GM21528 (cell line): Measurements from ENCODE around the gene ANKRD34A.

Source experiments
- ATAC-seq: cut with Tn5 transposase; IDR thresholded peaks from one replicate; pipeline ENCODE4 v1.9.1; 2021; ENCODE audit warnings: mild to moderate bottlenecking, moderate library complexity; ENCODE audit not compliant: unreplicated experiment, low FRiP score

The ANKRD34A gene

DNA sequence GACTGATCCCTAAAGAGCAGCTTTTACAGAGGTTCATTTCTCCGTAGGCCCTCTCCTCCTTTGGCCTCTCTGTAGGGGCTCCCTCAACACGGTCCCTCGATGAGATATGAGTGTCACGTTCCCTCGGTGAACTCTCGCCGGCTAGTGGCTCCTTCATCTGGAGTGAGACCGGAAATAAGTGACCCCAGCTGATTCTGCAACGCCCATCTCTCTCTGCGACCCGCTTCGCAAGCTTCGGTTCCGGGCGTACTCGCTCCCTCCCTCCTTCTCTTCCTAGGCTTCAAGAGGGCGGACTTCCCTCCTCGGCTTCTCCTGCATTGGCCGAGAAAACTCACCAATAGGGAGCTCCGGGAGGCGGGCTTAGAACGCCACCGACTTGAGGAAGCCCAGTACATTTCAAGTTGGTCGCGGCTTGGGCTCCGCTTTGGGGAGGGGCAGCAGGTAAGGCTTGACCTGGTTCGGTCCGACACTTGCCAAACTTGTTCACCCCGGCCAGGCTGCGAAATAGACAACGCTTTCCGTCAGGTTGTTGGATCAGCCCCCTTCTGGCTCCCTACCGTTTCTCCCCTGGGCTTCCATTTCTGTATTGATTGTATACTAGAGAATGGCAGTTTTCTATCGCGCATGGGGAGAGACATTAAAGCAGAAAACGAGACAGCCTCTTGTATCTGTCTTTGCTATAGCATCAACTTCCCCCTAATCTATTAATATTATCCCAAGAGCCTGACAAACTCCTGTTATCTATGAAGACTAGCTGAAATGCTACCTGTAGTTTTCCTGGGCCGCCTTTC, at the start of gene ANKRD34A, which contains the start of gene POLR3GL:
Gene ANKRD34A, minus strand, starts transcription at position 248 of the 791 bp plus-strand sequence. CDS start 2,816 bp downstream, outside the sequence.
Gene POLR3GL, plus strand, starts transcription at position 363 of the 791 bp plus-strand sequence. CDS start 10,176 bp downstream, outside the sequence.
- ATAC-seq: peak; percentile 82

DNA sequence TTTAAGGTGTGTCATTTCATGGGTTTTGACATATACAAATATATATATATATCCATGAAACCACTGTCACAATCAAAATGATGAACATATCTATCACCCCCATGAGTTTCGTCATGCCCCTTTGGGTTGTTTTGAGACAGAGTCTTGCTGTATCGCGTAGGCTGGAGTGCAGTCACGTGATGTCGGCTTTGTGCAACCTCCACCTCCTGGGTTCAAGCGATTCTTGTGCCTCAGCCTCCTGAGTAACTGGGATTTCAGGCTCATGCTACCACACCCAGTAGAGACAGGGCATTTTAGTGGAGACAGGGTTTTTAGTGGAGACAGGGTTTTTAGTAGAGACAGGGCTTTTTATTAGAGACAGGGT, 49.2 kb upstream of the ANKRD34A start:
- no peak for ATAC-seq

DNA sequence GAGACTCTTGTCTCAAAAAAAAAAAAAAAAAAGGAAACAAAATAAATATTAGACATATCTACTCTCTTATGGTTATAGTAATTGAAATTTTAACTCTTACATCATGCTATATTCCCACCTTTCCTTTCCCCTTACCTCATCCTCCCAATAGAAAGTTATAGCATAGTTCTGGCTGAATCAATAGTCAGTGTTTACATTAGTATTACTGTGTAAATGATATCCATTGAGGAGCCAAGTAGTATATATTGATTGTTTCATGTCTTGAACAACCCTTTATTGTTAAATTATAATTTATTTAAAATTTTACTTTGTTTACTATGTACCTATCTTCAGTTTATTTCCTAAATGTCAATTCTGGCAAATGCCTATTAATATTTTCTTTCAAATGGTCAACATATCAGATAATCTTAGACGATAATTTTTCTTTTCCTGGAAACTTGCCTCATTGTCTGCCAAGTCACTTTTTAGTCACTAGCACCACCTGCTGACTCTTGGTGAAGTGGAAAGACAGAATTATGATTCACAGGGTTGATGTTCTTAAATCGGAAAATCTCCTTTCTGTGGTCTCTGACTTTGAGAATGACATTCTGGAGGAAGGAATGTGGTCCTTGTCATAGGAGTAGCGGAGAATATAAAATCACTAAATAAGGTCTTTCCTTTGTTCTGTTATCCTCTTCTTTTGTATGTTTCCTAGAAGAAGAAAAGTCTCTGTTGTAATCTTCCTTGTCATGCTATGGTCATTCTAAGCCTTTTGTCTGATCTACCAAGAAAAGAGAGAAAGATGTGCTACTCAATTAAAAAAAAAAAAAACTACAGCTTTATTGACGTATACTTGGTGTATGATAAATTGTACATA, 48.6 kb upstream of the ANKRD34A start:
- ATAC-seq: no peak

DNA sequence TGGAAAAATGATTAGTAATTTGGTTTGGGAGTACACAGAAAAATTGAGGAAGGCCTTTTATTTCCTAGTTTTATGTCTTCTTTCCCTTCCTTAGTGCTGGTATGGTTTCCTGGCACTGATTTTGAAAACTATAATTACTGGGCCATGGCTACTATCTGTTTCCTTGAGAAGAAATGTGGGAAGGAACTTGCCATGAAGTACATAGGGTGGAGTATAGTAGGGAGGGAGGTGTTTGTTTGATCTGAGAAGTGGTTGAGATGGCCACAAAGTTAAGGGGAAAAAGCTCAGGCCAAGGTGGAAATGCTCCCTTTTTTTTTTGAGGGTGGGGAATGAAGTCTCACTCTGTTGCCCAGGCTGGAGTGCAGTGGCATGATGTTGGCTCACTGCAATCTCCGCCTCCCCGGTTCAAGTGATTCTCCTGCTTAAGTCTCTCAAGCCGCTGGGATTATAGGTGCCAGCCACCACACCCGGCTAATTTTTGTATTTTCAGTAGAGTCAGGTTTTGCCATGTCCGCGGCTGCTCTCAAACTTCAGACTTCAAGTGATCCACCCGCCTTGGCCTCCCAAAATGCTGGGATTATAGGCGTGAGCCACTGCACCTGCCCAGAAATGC, 45.9 kb upstream of the ANKRD34A start:
- ATAC-seq: no peak

DNA sequence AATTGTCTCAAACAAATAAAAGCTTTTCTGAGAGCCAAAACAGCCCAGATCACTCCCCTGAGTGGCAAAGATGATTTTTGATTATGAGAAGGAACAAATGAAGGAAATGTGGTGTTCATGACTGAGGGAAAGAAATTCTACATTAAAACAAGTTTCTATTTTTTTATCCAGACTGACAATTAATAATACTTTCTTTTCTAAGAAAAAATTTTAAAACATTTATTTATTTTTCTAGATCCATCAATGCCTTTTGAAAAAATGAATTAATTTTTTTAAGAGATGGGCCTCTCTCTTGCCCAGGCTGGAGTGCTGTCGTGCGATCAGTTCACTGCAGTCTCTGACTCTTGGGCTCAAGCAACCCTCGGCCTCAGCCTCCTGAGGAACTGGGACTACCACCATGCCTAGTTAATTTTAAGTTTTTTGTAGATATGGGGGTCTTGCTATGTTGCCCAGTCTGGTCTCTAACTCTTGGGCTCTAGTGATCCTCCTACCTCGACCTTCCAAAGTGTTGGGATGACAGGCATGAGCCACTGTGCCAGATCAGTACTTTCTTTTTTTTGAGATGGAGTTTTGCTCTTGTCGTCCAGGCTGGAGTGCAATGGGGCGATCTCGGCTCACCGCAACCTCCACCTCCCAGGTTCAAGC, 43.2 kb upstream of the ANKRD34A start:
- no peak for ATAC-seq

DNA sequence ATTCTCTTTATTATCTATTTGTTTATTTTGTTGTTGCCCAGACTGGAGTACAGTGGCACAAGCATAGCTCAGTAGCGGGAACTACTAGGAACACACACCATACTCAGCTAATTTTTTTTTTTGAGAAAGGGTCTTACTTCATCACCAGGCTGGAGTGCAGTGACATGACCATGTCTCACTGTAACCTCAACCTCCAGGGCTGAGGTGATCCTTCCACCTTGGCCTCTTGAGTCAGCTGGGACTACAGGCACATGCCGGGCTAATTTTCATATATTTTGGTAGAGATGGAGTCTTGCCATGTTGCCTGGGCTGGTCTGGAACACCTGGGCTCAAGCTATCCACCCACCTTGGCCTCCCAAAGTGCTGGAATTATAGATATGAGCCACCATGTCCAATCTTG, 37.3 kb upstream of the ANKRD34A start:
- no peak for ATAC-seq

DNA sequence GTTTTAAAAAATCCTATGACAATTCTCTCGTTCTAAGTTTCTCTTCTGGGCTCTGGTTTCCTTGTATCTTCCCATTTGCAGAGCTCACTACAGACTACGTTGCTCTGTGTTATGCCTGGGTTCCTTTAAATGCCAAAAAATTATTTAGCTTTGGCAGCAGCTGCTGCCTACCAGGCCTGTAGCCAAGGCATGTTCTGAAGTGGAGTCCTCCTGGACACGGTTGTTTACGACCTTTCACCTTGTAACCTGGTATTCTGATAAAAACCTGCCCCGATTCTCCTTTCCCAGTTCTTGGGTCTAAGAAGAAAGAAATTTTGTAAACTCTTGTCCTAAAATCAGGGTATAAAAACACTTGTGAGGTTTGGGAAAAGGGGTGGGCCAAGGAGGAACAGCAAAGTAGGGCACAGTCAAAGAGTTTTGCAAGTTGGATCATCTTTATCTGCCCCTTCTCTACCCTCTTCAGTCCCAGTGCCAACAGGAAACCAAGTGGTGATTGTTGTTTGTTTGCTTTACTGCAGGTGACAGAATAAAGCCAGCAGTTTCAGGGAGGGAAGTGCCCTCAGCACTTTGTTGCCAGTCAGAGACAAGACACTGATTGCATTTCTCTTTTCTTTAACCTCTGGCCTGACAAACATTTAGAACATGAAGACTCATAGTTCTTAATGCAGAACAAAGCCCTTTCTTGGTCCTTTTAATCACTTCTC, 35.1 kb upstream of the ANKRD34A start:
- ATAC-seq: no peak

DNA sequence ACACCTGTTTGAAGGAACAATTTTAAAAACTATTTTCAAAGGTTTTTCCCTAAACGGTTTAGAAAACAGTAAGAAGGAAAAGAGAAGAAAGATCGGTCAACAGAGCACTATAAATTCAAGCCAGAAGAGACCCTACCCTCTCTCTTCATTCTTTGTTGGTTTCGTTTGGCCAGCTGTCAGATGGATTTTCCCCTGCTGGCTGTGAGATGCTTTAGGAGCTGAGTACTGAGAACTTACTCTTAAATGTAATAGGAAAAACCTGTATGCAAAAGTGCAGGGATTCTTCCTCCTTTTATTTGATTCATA, 33.3 kb upstream of the ANKRD34A start:
- ATAC-seq: no peak

DNA sequence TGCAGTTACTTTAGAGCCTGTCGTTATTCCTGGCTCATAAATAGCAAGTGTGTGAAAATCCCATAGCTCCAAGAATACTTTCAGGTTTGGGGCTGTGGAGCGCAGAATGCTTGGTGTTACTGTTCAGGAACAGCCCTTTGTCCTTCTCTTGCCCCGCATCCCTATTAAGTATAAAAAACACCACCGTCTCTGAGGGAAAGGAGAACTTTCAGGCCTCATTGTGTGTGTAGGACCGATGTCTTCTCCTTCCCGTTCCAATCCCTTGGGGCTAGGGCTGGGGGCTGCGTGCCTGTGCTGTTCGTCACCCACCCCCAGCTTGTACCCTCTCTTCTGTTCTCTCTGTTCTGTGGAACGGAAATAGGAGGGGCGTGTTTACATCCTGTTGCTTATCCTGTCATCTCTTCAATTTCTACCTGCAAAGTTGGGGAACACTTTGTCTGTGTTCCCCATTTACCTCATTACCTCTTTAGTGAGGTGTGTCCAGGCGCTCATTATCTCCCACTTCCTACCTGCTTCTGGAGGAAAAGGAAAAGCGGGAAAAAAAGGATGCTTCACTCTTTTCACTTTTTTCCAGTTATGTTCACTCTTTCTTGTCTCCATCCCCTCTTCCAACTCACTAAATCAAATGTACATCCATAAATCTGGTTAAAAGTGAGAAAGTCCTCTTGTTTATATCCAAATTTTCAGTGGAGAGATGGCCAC, 32.8 kb upstream of the ANKRD34A start:
- peak; percentile 30 for ATAC-seq

DNA sequence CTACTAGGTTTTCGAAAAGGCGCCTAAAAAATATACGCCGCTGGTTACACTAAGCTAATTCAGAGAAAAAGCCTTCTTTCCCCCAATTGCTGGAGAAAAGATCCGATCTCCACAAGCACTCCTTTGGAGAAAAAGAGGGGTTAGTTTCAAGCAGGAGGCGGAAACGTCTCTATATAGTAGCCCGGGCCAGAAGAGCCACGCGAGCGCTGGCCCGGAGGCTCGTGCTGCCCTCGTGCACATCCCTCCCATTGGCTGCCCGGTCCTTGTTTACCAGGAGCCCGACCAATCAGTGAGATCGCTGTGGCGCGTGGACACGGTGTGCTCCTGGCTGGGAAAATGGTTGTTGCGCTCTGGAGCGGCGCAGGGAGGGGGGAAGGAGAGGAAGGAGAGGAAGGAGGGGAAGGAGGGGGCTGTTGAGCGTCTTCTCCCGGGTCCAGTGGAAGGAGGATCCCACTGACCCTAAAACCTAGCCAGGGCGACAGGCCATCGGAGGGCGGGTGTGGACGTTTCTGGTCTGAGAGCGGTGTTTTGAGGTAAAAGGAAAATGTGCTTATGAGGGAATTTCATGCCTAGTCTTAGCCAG, 32.1 kb upstream of the ANKRD34A start, which contains the start of gene TXNIP:
Gene TXNIP, minus strand, starts transcription at position 147 of the 583 bp plus-strand sequence. CDS start 313 bp downstream, outside the sequence.
- ATAC-seq: peak; percentile 87

DNA sequence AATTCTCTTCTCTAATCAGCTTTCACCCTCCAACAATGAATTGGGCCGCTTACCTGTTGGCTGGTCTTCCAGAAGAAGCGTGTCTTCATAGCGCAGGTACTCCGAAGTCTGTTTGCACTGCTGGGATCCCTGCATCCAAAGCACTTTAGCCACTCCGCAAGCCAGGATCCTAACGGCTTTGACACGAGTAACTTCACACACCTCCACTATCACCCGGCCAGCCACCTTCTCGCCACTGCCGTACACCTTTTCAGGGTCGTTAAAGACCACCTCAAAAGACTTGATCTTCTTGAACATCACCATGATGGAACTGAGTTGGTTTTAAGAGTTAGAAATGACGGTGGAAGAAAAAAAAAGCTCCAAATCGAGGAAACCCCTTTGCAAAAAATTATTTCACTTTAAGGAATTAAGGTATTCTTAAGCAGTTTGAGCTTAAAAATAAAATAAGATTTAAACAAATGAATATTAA, 31.6 kb upstream of the ANKRD34A start:
- no peak for ATAC-seq

DNA sequence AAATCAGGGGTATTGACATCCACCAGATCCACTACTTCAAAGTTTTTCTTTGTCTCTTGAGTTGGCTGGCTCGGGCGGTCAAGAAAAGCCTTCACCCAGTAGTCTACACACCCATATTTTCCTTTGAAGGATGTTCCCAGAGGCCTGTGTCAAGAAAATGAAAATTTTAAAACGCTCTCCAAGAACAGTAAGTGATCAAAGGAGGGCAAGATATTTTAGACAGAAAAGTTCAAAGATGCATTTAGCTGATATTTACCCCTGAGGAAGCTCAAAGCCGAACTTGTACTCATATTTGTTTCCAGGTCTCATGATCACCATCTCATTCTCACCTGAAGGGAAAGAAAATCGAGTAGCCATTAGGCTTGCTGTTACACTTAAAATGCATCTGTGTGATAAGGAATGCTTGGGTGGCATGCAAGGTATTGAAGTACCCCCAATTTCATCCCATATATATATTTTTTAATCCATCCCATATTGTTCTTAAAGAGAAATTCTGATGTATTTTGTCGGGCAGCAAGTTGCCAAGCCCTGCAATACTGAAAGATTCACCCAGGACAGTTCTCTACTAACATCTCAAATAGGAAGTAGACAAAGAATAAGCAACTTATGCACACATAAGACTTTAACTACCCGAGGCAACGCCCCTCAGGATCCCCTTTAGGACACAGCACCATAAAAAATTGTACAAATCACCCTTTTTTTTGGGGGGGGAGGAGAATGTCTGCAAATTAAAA, 30.9 kb upstream of the ANKRD34A start:
- ATAC-seq: no peak

DNA sequence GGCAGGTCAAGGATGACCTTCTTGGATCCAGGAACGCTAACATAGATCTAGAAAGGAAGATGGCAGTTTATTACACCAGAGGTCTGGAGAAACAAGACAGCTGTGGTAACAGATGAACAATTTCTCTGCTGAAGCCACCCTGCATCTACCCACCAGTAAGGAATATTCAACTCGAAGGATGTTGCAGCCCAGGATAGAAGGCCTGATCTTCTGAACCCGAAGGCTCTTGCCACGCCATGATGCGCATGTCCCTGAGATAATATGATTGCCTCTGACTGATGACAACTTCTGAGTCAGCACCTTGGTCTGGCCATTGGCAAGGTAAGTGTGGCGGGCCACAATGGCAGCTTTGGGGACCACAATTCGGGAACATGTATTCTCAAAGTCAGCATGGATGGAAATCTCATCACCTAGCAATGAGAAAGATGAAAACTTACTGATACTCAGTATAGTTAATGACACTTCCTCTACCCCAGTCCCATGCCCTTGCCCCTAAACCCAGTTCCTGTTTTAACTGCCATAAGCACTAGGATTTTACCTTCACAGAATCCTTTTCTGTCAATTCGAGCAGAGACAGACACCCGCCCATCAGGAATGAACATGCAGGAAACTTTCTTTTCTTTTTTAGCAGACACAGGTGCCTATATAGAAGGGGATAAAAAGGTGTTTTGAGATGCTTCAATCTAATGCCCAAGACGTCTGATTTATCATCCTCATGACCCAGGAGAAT, 30.2 kb upstream of the ANKRD34A start:
- ATAC-seq: no peak

DNA sequence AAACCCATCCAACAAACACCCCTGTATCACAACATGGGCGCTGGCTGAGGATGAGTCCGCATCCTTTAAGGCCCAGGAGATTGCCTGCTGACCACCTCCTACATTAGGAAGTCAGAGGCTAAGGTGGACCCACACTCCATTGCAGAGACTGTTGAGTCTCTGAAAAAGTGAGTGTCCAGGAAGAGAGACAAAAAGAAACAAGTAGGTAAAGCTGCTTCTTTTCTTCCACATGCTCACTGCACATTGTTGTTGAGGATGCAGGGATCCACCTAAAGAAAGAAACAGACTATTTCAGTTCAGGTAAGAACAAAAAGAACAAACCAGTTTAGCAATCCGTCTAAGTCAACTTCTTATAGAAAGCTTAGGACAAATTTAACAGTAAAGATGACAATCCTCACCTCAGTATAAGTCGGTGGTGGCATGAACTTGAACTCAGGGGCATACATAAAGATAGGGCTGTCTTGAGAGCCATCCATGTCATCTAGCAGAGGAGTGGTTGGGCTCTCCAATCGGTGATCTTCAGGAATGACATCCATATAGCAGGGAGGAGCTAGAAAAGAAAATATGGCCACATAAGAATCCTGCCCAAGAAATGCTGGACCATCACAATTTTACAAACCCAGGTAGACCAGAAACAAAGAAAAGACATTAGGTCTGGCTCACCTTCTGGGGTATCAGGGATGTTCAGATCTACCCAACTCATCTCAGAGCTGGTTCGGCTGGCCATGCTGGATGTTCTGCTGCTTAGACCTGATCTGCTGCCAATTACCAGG, 29.4 kb upstream of the ANKRD34A start:
- ATAC-seq: no peak

DNA sequence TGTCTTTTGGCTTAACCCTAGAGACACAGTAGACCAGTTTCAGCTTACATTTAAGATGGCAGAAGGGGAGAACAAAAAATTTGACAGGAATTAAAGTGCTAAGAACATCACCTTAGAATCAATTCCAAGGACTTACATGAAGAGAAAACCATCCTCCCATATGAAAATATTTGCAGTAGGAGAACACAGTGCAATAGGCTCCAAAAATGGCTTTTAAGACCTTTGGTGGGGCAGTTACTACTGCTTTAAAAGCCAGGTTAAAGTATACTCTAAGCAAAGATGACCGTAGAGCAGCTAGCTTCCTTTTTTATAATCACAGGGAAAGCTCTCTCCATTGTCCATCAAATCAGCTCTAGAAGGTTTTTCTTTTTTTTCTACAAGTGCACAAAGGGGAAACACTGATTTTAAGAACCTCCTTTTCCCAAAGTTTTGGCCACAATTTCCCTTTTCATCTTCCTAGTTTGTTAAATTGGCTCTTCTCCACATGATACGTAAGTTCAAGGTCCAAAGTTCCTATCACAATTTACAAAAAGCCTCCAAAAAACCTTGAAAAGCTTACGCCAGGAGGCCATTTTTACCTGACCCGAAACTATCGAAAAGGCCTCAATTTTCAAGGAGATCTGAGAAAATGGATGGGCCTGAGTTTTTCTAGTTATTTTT, 28.7 kb upstream of the ANKRD34A start:
- no peak for ATAC-seq

DNA sequence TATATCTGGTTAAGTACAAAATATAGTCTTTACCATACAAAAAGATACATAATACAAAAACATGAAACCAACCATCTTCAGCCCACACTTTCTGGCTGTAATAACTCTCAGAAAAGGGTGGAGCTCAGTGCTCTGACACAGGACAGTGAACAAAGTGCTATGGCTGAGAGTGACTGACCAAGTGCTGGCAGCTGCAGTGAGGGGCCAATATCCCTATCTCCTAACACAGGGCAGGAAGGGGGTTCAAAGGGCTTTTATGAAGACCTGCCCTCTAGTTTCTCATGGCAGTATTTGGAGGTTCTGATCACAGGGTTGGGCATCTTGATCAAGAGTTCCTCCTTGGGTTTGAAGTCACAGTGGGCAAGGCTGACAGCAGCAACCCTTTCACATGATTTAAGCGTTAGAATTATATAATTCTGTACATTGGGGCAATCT, 28.1 kb upstream of the ANKRD34A start:
- ATAC-seq: no peak
